ENCODE results near the gene HPSE2. TPM values are rescaled to one million over a fixed set of nuclear protein-coding genes. Genes with fewer than 3 reads are reported as not detected.
"Not testable (repeated sequence)": the region's sequence is repeated elsewhere in the genome, so short reads cannot be mapped to it uniquely, and the experiment has no call there.

The HPSE2 gene
- total RNA-seq, 1 donor from 2014 or later, result not detected

GRCh38 chr10:98915911-98916310 lies 319.7 kb downstream of the HPSE2 start:
- no peak overlapping the region for H3K4me3 ChIP-seq (ENCODE audit: low read depth, low read length)
- no peak for TF ChIP-seq CTCF (conservative IDR thresholded peaks at IDR 0.05; ENCODE audit: low read depth, low read length)
- DNase-seq (ENCODE audit: low read depth), result no peak

GRCh38 chr10:98910546-98910945 lies 325.1 kb downstream of the HPSE2 start:
- no peak for DNase-seq (ENCODE audit: low read depth)
- TF ChIP-seq CTCF (conservative IDR thresholded peaks at IDR 0.05; ENCODE audit: low read depth, low read length), result no peak
- H3K4me3 ChIP-seq (ENCODE audit: low read depth, low read length), result no peak overlapping the region

GRCh38 chr10:98910048-98910447 lies 325.6 kb downstream of the HPSE2 start:
- TF ChIP-seq CTCF (conservative IDR thresholded peaks at IDR 0.05; ENCODE audit: low read depth, low read length), result no peak

GRCh38 chr10:98908868-98909267 lies 326.8 kb downstream of the HPSE2 start:
- H3K4me3 ChIP-seq (ENCODE audit: low read depth, low read length), result no peak overlapping the region
- TF ChIP-seq CTCF (conservative IDR thresholded peaks at IDR 0.05; ENCODE audit: low read depth, low read length), result no peak
- no peak for DNase-seq (ENCODE audit: low read depth)

More at GRCh38 chr10:98910048-98910447, 325.6 kb downstream of the HPSE2 start:
- DNase-seq (ENCODE audit: low read depth), result no peak
- no peak overlapping the region for H3K4me3 ChIP-seq (ENCODE audit: low read depth, low read length)

- H3K4me3 ChIP-seq (ENCODE audit: low read depth, low read length), result not testable (repeated sequence)
Measured at GRCh38 chr10:98908247-98908646, 327.4 kb downstream of the HPSE2 start.

GRCh38 chr10:98901441-98902110 lies 334.1 kb downstream of the HPSE2 start:
- H3K4me3 ChIP-seq (ENCODE audit: low read depth, low read length), result no peak overlapping the region
- TF ChIP-seq CTCF (conservative IDR thresholded peaks at IDR 0.05; ENCODE audit: low read depth, low read length), result no peak

More at GRCh38 chr10:98908247-98908646, 327.4 kb downstream of the HPSE2 start:
- DNase-seq (ENCODE audit: low read depth), result not testable (repeated sequence)

GRCh38 chr10:98899018-98899417 lies 336.6 kb downstream of the HPSE2 start:
- no peak overlapping the region for H3K4me3 ChIP-seq (ENCODE audit: low read depth, low read length)
- no peak for DNase-seq (ENCODE audit: low read depth)
- TF ChIP-seq CTCF (conservative IDR thresholded peaks at IDR 0.05; ENCODE audit: low read depth, low read length), result no peak

More at GRCh38 chr10:98901441-98902110, 334.1 kb downstream of the HPSE2 start:
- no peak for DNase-seq (ENCODE audit: low read depth)

Data from epithelial cell of proximal tubule (primary cell).